IPS DF 6.9 (cell line): ENCODE data around the gene ANKRD11.
"Not testable (repeated sequence)": the region's sequence is repeated elsewhere in the genome, so short reads cannot be mapped to it uniquely, and the experiment has no call there.

ENCODE experiments used
- DNase-seq: peaks from one replicate; pipeline ENCODE4 v3.0.0-alpha.2; 2013; ENCODE audit warnings: low read depth, low spot score
- H3K27ac ChIP-seq: one replicate; pipeline ENCODE4 v1.5.1; 2013; ENCODE audit warnings: low read length, control low read depth
- H3K27me3 ChIP-seq: 2 replicates; pipeline ENCODE4 v1.6.1; 2013; ENCODE audit warnings: mild to moderate bottlenecking, low read length; ENCODE audit not compliant: control insufficient read depth, insufficient read depth
- H3K36me3 ChIP-seq: 2 replicates; pipeline ENCODE4 v1.6.1; 2013; ENCODE audit warnings: low read length; ENCODE audit not compliant: control insufficient read depth, insufficient read depth
- H3K4me1 ChIP-seq: 2 replicates; pipeline ENCODE4 v1.6.1; 2013; ENCODE audit warnings: low read length; ENCODE audit not compliant: control insufficient read depth, insufficient read depth
- H3K4me3 ChIP-seq: 2 replicates; pipeline ENCODE4 v1.5.1; 2013; ENCODE audit warnings: mild to moderate bottlenecking, low read length
- H3K9me3 ChIP-seq: 2 replicates; pipeline ENCODE4 v1.6.1; 2013; ENCODE audit warnings: low read length, inconsistent platforms; ENCODE audit not compliant: control insufficient read depth, insufficient read depth
- WGBS: extraction: QIAGEN DNeasy Blood & Tissue Kit; methylation state at CpG from one replicate; pipeline ENCODE4 v1.1.7; 2013; ENCODE audit warnings: mixed read lengths, missing lambda C conversion rate; ENCODE audit not compliant: insufficient read length, insufficient coverage; 5-methylcytosine and 5-hydroxymethylcytosine counted together

Gene ANKRD11

DNA sequence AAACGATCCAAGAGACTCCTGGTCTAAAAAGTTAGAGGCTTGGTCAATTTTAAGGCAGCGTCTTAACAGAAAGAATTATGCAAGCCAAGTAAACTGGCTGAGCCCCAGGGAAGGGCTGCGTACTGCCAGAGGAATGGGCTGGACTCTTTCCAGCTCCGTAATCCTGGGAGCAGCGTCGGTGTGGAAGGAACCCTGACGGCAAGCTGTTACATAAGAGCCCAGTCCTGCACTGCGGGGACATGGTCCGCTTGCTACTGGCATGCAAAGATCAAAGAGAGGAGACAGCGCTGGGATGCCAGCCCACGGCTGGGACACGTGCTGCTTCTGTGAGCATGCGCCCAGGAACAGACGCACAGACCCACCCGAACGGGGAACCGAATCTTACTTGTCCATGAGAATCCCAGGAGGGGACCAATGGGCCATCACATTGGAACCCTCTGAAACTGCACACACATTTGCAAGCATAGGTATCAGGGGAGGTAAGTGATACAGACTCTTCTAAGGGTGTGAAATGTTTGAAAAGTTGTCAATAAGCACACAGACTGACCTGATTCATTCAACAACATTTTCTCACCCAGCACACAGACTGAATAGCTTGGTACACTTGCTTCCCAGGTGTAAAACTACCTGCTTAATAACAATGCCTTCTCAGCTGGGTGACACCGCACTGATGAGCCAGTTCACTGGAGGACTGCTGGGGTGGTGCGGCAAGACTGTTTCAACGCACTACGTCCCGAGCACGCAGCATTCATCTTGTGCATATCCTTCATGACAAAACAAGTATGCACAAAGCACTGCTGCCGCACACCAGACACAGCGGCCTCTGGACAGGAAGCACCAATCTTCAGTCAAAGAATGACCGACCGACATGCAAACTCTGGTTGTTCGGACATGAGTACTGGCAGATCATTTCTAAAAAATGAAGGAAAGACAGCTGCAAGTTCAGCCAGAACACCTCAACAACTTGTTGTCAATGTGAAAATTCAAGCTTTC, 94.9 kb downstream of the ANKRD11 start:
- peaks cover 10% of the 10 kb centered on the region for H3K4me1 ChIP-seq
- H3K4me3 ChIP-seq: no peak overlapping the region
- no peaks in the 10 kb centered on the region for H3K27me3 ChIP-seq
- no CpG with 5 or more reads among the region's 28 CpGs for WGBS
- DNase-seq: no peak
- no peak overlapping the region for H3K27ac ChIP-seq
- no peaks in the 10 kb centered on the region for H3K9me3 ChIP-seq
- H3K36me3 ChIP-seq: no peaks in the 10 kb centered on the region

DNA sequence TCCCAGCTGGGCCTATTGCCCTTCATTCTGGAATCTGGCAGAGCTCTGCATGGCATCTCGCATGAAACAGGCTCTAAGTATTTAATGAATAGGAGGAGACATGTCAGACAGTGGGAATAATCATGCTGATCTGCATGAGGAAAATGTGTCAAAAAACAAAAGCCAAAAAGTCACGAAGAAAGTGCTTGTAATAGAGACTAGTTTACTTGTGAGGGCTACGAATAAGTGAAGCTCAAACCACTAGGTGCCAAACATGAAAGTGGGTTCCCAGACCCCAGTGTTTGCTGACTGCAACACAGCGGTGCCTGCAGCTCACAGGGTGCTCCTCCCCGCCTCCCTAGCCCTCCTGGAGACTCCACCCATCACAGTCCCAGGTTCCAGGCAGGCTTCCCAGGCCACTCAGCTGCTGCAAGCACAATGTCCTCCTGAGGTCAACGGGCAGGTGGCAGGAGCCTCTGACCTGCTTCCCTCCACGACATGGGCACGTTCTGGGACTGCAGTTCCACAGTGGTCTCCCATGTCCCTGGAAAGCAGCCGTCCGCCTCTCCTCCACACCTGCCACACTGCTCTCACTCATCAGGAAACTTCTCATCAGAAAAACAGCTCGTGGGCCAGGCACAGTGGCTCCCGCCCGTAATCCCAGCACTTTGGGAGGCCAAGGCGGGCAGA, 96.5 kb downstream of the ANKRD11 start:
- H3K4me1 ChIP-seq: peaks cover 10% of the 10 kb centered on the region
- DNase-seq: no peak
- H3K27ac ChIP-seq: no peak overlapping the region
- no peak overlapping the region for H3K4me3 ChIP-seq
- WGBS: no CpG with 5 or more reads among the region's 14 CpGs
- no peaks in the 10 kb centered on the region for H3K36me3 ChIP-seq
- H3K9me3 ChIP-seq: no peaks in the 10 kb centered on the region
- no peaks in the 10 kb centered on the region for H3K27me3 ChIP-seq

DNA sequence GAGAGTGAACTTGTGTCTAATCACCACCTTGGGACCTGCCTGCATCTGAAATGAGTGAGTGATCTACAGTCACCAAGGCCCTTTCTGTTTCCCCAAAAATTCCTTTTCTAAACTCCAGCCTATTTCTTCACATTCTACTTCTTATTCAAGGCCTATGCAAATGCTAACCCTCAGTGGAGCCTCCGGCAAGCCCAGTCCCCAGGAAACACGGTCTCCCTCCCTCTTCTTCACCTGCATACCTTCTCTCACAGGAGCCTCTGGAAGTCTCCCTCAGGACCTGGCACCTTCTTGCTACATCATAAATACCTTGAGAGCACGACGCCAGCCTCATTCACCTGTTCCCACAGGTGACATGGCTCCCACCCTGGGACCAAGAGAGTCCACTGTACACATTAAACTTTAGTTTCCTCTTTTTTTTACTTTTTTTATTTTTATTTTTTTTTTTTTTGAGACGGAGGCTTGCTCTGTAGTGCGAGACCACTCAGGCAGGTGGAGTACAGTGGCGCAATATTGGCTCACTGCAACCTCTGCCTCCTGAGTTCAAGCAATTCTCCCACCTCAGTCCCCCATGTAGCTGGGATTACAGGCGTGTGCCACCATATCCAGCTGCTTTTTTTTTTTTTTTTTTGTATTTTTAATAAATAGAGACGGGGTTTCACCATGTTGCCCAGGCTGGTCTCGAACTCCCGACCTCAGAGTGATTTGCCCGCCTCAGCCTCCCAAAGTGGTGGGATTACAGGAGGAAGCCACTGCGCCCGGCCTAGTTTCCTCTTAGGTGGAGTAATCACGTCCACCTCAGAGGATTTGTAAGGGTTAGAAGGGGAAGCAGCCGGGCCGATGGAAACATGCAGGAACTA, 97.3 kb downstream of the ANKRD11 start:
- WGBS: no CpG with 5 or more reads among the region's 17 CpGs
- Histone ChIP-seq H3K4me1 (peaks cover 10% of the 10 kb centered on the region), H3K9me3 (no peaks in the 10 kb centered on the region), H3K36me3 (no peaks in the 10 kb centered on the region), H3K4me3 (no peak overlapping the region), H3K27ac (peak overlapping the region; percentile 68), H3K27me3 (no peaks in the 10 kb centered on the region)
- DNase-seq: no peak

DNA sequence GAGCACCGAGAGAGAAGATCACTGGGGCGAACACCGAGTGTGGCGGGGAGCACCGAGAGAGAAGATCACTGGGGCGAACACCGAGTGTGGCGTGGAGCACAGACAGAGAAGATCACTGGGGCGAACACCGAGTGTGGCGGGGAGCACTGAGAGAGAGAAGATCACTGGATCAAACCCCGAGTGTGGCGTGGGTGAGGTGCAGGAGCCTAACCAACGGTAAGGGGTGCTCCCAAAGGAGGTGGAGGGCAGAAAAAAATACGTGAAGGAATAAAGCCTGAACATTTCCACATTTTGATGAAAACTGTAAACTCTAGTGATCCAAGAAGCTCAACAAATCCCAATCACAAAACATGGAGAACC, 100.2 kb downstream of the ANKRD11 start:
- not testable (repeated sequence) for DNase-seq, H3K27me3 ChIP-seq, H3K36me3 ChIP-seq, H3K4me3 ChIP-seq, H3K4me1 ChIP-seq, H3K9me3 ChIP-seq, H3K27ac ChIP-seq
- no CpG with 5 or more reads among the region's 15 CpGs for WGBS

DNA sequence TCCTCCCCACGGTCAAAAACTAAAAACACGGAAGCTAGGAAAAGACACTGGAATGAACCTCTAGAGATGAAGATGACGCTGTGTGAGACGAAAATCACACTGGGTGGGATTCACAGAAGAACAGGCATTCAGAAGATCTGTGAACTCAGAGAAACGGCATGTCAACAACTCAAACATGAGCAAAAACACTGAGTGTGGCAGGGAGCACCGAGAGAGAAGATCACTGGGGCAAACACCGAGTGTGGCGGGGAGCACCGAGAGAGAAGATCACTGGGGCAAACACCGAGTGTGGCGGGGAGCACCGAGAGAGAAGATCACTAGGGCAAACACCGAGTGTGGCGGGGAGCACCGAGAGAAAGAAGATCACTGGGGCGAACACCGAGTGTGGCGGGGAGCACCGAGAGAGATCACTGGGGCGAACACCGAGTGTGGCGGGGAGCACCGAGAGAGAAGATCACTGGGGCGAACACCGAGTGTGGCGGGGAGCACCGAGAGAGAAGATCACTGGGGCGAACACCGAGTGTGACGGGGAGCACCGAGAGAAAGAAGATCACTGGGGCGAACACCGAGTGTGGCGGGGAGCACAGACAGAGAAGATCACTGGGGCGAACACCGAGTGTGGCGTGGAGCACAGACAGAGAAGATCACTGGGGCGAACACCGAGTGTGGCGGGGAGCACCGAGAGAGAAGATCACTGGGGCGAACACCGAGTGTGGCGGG, 100.7 kb downstream of the ANKRD11 start:
- WGBS: no CpG with 5 or more reads among the region's 44 CpGs
- not testable (repeated sequence) for H3K4me3 ChIP-seq, H3K36me3 ChIP-seq, H3K27me3 ChIP-seq, H3K9me3 ChIP-seq, DNase-seq, H3K27ac ChIP-seq, H3K4me1 ChIP-seq

DNA sequence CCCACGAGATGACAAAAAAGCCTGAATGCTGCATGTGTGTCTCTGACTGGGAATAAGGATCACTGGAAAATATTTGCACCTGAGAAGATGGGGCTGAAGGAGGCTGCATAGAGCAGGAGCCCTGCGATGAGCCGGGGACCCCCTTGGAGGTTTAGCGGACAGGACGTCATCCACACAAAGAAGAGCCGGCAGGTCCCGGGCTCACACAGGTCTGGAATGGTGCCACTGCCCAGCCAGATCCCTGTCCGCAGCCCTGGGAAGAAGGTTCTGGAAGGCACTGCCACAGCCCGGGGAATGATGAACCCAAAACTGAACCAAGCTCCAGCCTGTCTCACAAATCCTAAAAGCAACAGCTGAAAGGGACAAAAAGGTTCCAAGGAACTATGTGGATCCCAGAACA, 101.8 kb downstream of the ANKRD11 start:
- no CpG with 5 or more reads among the region's 9 CpGs for WGBS
- H3K27ac ChIP-seq: no peak overlapping the region

DNA sequence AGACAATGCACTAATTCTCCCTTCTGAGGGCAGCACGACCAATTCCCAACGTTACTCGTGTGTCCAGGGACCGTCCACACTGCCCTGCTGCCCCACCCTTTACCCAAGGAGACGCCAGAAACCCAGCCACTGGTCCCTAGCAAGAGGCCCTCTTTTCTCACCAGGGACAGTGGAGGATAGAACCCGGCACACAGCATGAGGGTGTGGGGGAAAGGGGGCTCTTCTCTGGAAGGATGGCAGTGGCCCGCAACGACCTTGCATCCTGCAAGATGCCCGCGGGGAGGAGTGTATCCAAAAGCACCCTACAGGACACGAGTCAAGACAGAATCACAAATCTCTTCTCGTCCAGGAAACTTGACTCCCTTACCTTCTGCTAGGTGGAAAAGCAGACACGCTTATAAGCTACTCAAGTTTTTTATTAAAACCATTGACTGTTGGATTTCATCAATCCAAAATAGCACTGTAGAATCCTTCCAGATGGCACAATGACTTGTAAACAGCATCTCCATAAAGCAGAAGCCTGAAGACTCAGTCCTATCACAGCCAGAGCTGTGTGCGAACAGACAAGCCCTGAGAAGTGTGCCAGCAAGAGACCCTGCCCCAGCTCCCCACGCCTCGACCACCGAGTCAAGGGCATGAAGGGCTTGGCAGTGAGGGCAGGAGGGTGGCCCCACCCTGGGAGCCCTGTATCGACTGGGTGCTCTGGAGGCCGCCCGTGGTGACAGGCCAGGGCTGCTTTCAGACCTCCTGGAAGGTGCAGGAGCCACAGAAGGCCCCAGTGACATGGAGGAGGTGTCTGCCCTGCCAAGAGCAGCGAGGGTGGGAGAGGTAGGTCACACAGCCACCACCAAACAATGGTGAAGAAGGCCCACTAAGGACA, 103.8 kb downstream of the ANKRD11 start:
- Histone ChIP-seq H3K36me3 (no peaks in the 10 kb centered on the region), H3K9me3 (no peaks in the 10 kb centered on the region), H3K4me1 (peaks cover 8% of the 10 kb centered on the region), H3K4me3 (no peak overlapping the region), H3K27ac (no peak overlapping the region), H3K27me3 (no peaks in the 10 kb centered on the region)
- DNase-seq: no peak
- no CpG with 5 or more reads among the region's 21 CpGs for WGBS

More for the DNA sequence above, 101.8 kb downstream of the ANKRD11 start:
- Histone ChIP-seq H3K4me3 (no peak overlapping the region), H3K27me3 (no peaks in the 10 kb centered on the region), H3K36me3 (no peaks in the 10 kb centered on the region), H3K9me3 (no peaks in the 10 kb centered on the region), H3K4me1 (peaks cover 6% of the 10 kb centered on the region)
- DNase-seq: no peak

DNA sequence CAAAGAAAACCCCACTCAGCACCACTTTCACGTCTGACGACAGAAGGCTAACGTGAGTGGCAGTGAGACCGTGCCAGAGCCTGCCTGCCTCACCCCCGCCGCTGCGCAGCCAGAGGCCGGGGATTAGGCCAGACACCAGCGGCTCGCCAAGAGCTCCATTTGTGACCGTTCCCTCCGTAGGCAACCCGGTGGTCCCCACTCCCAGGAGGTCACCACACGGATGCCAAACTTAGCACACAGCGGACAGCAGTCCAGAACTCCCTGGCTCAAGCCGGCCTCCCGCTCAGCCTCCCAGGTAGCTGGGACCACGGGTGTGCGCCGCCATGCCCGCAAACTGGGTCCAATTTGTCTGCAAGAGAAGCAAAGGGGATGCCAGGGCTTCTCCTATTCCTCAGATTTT, 104.6 kb downstream of the ANKRD11 start:
- peaks cover 8% of the 10 kb centered on the region for H3K4me1 ChIP-seq
- no peaks in the 10 kb centered on the region for H3K36me3 ChIP-seq
- WGBS: no CpG with 5 or more reads among the region's 21 CpGs
- H3K4me3 ChIP-seq: no peak overlapping the region
- H3K27me3 ChIP-seq: no peaks in the 10 kb centered on the region
- no peak for DNase-seq
- no peaks in the 10 kb centered on the region for H3K9me3 ChIP-seq
- no peak overlapping the region for H3K27ac ChIP-seq

DNA sequence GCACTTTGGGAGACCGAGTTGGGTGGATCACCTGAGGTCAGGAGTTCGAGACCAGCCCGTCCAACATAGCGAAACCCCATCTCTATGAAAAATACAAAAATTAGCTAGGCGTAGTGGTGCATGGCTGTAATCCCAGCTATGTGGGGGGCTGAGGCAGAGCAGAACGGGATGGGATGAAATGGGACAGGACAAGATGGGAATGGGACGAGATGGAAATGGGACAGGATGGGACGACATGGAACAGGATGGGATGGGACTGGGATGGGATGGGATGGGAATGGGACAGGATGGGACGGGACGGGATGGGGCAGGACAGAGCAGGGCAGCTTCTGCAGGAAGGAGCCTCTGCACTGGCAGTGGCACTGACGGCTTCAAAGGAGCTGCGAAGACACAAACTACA, 106.1 kb downstream of the ANKRD11 start:
- no peak for DNase-seq
- WGBS: no CpG with 5 or more reads among the region's 12 CpGs
- H3K27me3 ChIP-seq: no peaks in the 10 kb centered on the region
- no peak overlapping the region for H3K27ac ChIP-seq
- peaks cover 12% of the 10 kb centered on the region for H3K4me1 ChIP-seq
- H3K9me3 ChIP-seq: no peaks in the 10 kb centered on the region
- H3K4me3 ChIP-seq: no peak overlapping the region
- no peaks in the 10 kb centered on the region for H3K36me3 ChIP-seq
